ENCODE measurements around the gene MAP1LC3B2. TPM values are rescaled to one million over a fixed set of nuclear protein-coding genes. Genes with fewer than 3 reads are reported as not detected.
A peak's percentile ranks its signal among the peaks of the same experiment; 100 is the strongest.

The MAP1LC3B2 gene
- polyA plus RNA-seq, 1 experiment: 3.8 TPM

- Histone ChIP-seq H3K4me3 (ENCODE audit: low read depth, low read length) (no peak overlapping the region), H3K27ac (ENCODE audit: low read depth, low read length) (peak overlapping the region; percentile 11), H3K9me3 (ENCODE audit: control insufficient read depth, insufficient read depth, low read length) (peaks cover 3% of the 10 kb centered on the region; the same call in 1 of the 2 replicates), H3K27me3 (ENCODE audit: control insufficient read depth, insufficient read depth, low read length) (peaks cover 1% of the 10 kb centered on the region)
- TF ChIP-seq, protein P1, sequence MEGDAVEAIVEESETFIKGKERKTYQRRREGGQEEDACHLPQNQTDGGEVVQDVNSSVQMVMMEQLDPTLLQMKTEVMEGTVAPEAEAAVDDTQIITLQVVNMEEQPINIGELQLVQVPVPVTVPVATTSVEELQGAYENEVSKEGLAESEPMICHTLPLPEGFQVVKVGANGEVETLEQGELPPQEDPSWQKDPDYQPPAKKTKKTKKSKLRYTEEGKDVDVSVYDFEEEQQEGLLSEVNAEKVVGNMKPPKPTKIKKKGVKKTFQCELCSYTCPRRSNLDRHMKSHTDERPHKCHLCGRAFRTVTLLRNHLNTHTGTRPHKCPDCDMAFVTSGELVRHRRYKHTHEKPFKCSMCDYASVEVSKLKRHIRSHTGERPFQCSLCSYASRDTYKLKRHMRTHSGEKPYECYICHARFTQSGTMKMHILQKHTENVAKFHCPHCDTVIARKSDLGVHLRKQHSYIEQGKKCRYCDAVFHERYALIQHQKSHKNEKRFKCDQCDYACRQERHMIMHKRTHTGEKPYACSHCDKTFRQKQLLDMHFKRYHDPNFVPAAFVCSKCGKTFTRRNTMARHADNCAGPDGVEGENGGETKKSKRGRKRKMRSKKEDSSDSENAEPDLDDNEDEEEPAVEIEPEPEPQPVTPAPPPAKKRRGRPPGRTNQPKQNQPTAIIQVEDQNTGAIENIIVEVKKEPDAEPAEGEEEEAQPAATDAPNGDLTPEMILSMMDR (IDR thresholded peaks at IDR 0.05; ENCODE audit: low read depth, low read length): peak; percentile 44
- POLR2A ChIA-PET: no interaction called here
- CTCF ChIA-PET: interaction anchor here (0.7 to 1.3 kb wide), 3 partner anchors 9 to 469 kb away, joined by 3 to 5 read pairs (median 4); no protein-coding TSS in a partner anchor
- DNase-seq (ENCODE audit: low read depth, low spot score): no peak
Measured at GRCh38 chr12:116609319-116610114, 50.3 kb downstream of the MAP1LC3B2 start.

GRCh38 chr12:116610971-116611541 lies 51.9 kb downstream of the MAP1LC3B2 start:
- H3K9me3 ChIP-seq (ENCODE audit: control insufficient read depth, insufficient read depth, low read length): peaks cover 3% of the 10 kb centered on the region; the same call in 1 of the 2 replicates
- POLR2A ChIA-PET: no interaction called here
- no peak for DNase-seq (ENCODE audit: low read depth, low spot score)
- H3K4me3 ChIP-seq (ENCODE audit: low read depth, low read length): no peak overlapping the region
- TF ChIP-seq, protein P1 (IDR thresholded peaks at IDR 0.05; ENCODE audit: low read depth, low read length): no peak
- CTCF ChIA-PET: interaction anchor here (0.6 kb wide), 1 partner anchor 16 kb away, joined by 3 read pairs; no protein-coding TSS in a partner anchor
- no peak overlapping the region for H3K27ac ChIP-seq (ENCODE audit: low read depth, low read length)
- H3K27me3 ChIP-seq (ENCODE audit: control insufficient read depth, insufficient read depth, low read length): peaks cover 2% of the 10 kb centered on the region

GRCh38 chr12:116612436-116612835 lies 53.3 kb downstream of the MAP1LC3B2 start:
- Histone ChIP-seq H3K27ac (ENCODE audit: low read depth, low read length) (no peak overlapping the region), H3K4me3 (ENCODE audit: low read depth, low read length) (no peak overlapping the region), H3K27me3 (ENCODE audit: control insufficient read depth, insufficient read depth, low read length) (peaks cover 2% of the 10 kb centered on the region), H3K9me3 (ENCODE audit: control insufficient read depth, insufficient read depth, low read length) (peaks cover 3% of the 10 kb centered on the region; the same call in 1 of the 2 replicates)
- no peak for DNase-seq (ENCODE audit: low read depth, low spot score)
- TF ChIP-seq, protein P1 (IDR thresholded peaks at IDR 0.05; ENCODE audit: low read depth, low read length): no peak
- ChIA-PET POLR2A (no interaction called here), CTCF (no interaction called here)

DNA sequence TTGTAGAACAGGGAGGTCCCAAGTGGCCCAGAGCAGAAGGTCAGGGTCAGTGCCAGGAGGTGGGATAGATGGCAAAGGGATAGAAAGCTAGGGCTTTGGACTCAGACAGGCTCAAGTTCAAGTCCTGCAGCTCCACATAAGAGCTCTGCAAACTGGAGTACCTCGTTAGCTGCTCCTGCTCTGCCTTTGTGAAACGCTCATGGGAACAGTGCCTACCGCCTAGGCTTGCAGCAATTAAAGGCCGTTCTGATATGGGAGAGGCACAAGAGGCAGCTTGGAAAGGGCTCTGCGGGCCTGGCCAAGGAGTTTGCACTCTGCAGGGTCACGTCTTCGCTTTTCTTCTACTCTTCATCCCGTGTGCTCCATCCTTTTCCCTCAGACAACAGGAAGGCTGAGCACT lies 54.1 kb downstream of the MAP1LC3B2 start:
- peaks cover 2% of the 10 kb centered on the region for H3K27me3 ChIP-seq (ENCODE audit: control insufficient read depth, insufficient read depth, low read length)
- POLR2A ChIA-PET: no interaction called here
- TF ChIP-seq, protein P1 (IDR thresholded peaks at IDR 0.05; ENCODE audit: low read depth, low read length): no peak
- CTCF ChIA-PET: interaction anchor here (1.5 kb wide), 1 partner anchor 90 kb away, joined by 5 read pairs; no protein-coding TSS in a partner anchor
- H3K27ac ChIP-seq (ENCODE audit: low read depth, low read length): no peak overlapping the region
- 0 out of 2 replicates have a peak, but pooled peaks cover 3% of the 10 kb centered on the region for H3K9me3 ChIP-seq (ENCODE audit: control insufficient read depth, insufficient read depth, low read length)
- no peak for DNase-seq (ENCODE audit: low read depth, low spot score)
- no peak overlapping the region for H3K4me3 ChIP-seq (ENCODE audit: low read depth, low read length)

All from AG04450 (cell line).